Pancreas (tissue), 10 donors: ENCODE measurements around the gene FBN2. TPM values are rescaled to one million over a fixed set of nuclear protein-coding genes. Genes with fewer than 3 reads are reported as not detected.

Experiments used
- ATAC-seq, 4 donors: fragments of 200-7000 bp; cut with Tn5 transposase; one replicate each; pipeline versions ENCODE4 v1.8.0 to v1.9.1; 2020; ENCODE audit warnings: mild to moderate bottlenecking in 4 of 4, moderate library complexity in 4 of 4
- DNase-seq, 6 donors: peaks; one replicate each; pipeline ENCODE4 v3.0.0-alpha.2; 2020
- FAIRE-seq: peaks from 2 replicates; lab custom pipeline; 2012; peaks lifted over from hg19 to GRCh38; lab: Jason Lieb, UNC
- H3K27ac ChIP-seq, 4 donors: fragments of 200-600 bp; sonication (generic); 1 replicate in 3 of 4; 2 replicates in 1 of 4; pipeline versions ENCODE4 v1.5.0 to v1.8.0; 2020
- H3K27me3 ChIP-seq, 4 donors: fragments of 200-600 bp; one replicate each; pipeline ENCODE4 v1.8.0; 2021
- H3K36me3 ChIP-seq, 3 donors: fragments of 200-600 bp; sonication (generic) in 1 of 3; one replicate each; pipeline versions ENCODE4 v1.5.0 to v1.8.0; 2020 to 2021
- H3K4me1 ChIP-seq, 3 donors: fragments of 200-600 bp; one replicate each; pipeline ENCODE4 v1.8.0; 2021
- H3K4me3 ChIP-seq, 4 donors: fragments of 200-600 bp; sonication (generic) in 2 of 4; one replicate each; pipeline versions ENCODE4 v1.5.0 to v1.8.0; 2020 to 2021
- H3K9me3 ChIP-seq, 4 donors: fragments of 200-600 bp; one replicate each; pipeline ENCODE4 v1.8.0; 2021
- WGBS, 2 donors: extraction: QIAGEN DNeasy Blood & Tissue Kit; methylation state at CpG; one replicate each; pipeline ENCODE4 v1.1.7; 2013; 5-methylcytosine and 5-hydroxymethylcytosine counted together
- intact Hi-C, 3 donors: fragments of 100-400 bp; cut with DNase I; formaldehyde crosslinking; loops; one replicate each; pipeline versions ENCODE4 v1.11.1 to v1.14.2; 2022
- polyA plus RNA-seq, 2 donors: library from polyadenylated mRNA; stranded (reverse); fragments of 200-250 nt; gene quantifications; one replicate each; pipeline ENCODE4 v1.2.3, GENCODE V29; 2013
- total RNA-seq, 6 donors: library from RNA; stranded (reverse); fragmentation: NEBNext Ultra II Directional in 4 of 6; extraction: Animal tissue kit (Norgen Biotek cat#: 25700) in 4 of 6; gene quantifications; one replicate each; pipeline versions ENCODE4 v1.2.1 to v1.2.4, GENCODE V29; 2021 to 2023
- TF ChIP-seq, protein P1 (sequence below), 4 donors: fragments of 200-600 bp; sonication (generic) in 3 of 4; IDR thresholded peaks; one replicate each; pipeline versions ENCODE4 v1.5.0 to v1.8.0; 2021; ENCODE audit warnings: antibody characterized with exemption in 4 of 4
- donor health status: healthy with polysubstance abuse.
- donor health status: DM: no; HTN: no; CAD: no; lungs with moderate emphysema.
- donor health status: DM: no; HTN: no; CAD: no.
- donor health status: control.
- donor health status: control.
- donor health status: Bipolar disorder and iron deficiency.
- donor health status: DM: yes; HTN: yes; CAD: no.
- donor health status: DM: no; HTN: no; CAD: no.
- donor health status: DM: no; HTN: no; CAD: no.
- donor health status: DM: yes; HTN: yes; CAD: no.

The FBN2 gene
- total and polyA plus RNA-seq, 8 donors = 0.04 to 0.78 (median 0.18) TPM; not detected in 3

DNA sequence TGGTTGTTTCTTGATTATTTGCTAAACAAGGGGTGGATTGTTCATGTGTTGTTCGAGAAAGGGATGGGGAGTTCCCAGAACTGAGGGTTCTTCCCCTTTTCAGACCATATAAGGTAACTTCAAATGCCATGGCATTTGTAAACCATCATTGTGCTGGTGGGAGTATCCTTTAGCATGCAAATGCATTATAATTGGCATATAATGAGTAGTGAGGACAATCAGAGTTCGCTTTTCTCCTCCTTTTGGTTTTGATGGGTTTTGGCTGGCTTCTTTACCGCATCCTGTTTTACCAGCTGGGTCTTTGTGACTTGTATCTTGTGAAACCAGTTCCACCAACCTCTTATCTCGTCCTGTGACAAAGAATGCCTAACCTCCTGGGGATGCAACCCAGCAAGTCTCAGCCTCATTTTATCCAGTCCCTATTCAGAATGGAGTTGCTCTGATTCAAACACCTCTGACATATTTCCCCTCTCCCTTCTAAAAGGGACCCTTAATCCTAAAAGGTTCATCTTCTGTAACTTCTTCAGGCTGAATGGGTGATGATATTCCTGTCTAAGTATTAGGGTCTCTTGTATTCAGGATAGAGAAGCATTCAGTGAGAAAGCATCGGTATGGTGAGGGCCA is 8.7 kb upstream of the FBN2 start:
- H3K36me3 ChIP-seq = no peaks in the 10 kb centered on the region
- no peak for DNase-seq
- no peak overlapping the region for H3K4me3 ChIP-seq
- H3K4me1 ChIP-seq = no peaks in the 10 kb centered on the region
- no peak for ATAC-seq
- no peak overlapping the region for H3K27ac ChIP-seq
- no peaks in the 10 kb centered on the region for H3K27me3 ChIP-seq
- TF ChIP-seq, protein P1, sequence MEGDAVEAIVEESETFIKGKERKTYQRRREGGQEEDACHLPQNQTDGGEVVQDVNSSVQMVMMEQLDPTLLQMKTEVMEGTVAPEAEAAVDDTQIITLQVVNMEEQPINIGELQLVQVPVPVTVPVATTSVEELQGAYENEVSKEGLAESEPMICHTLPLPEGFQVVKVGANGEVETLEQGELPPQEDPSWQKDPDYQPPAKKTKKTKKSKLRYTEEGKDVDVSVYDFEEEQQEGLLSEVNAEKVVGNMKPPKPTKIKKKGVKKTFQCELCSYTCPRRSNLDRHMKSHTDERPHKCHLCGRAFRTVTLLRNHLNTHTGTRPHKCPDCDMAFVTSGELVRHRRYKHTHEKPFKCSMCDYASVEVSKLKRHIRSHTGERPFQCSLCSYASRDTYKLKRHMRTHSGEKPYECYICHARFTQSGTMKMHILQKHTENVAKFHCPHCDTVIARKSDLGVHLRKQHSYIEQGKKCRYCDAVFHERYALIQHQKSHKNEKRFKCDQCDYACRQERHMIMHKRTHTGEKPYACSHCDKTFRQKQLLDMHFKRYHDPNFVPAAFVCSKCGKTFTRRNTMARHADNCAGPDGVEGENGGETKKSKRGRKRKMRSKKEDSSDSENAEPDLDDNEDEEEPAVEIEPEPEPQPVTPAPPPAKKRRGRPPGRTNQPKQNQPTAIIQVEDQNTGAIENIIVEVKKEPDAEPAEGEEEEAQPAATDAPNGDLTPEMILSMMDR (IDR thresholded peaks at IDR 0.05) = no peak
- WGBS, 2 donors = 35 to 46% methylated on average over 5 of the region's 5 CpGs
- H3K9me3 ChIP-seq = no peaks in the 10 kb centered on the region
- no peak for FAIRE-seq
- intact Hi-C loops = no loop called here

DNA sequence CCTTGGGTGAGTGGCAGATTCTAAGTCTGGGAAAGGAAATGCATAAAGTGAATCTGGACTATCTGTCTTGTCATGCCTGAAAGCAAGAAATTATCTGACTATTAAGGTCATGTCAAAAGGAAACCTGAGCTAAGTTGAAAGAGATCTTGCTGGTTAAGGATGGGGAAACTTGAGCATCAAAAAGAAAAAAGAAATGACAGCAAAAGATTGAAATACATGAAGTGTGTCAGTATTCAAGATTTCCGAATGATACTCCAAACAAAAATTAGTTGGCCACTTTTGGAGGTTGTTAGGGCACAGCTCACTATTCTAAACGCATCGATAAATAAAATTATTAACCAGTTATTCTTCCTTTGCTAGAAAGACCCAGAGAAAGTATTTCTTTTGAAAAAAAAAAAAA is 3.3 kb upstream of the FBN2 start:
- intact Hi-C loops = no loop called here
- DNase-seq (no peak), FAIRE-seq (no peak), ATAC-seq (no peak)
- no peaks in the 10 kb centered on the region for H3K9me3 ChIP-seq
- H3K27ac ChIP-seq = no peak overlapping the region
- TF ChIP-seq, protein P1 (IDR thresholded peaks at IDR 0.05) = no peak
- peaks cover 0 to 10% (median 3%) of the 10 kb centered on the region in 3 donors for H3K4me1 ChIP-seq
- no peaks in the 10 kb centered on the region for H3K36me3 ChIP-seq
- H3K4me3 ChIP-seq = no peak overlapping the region
- peaks cover 0 to 14% (median 5%) of the 10 kb centered on the region in 4 donors for H3K27me3 ChIP-seq
- WGBS, 2 donors = 74 to 81% methylated on average over 3 of the region's 3 CpGs

- TF ChIP-seq, protein P1 (IDR thresholded peaks at IDR 0.05) = no peak
- ATAC-seq = peak in 2 of 4 donors; percentile 12 to 15
- no peak for FAIRE-seq
- Histone ChIP-seq H3K27ac (no peak overlapping the region), H3K4me1 (peaks cover 0 to 10% (median 3%) of the 10 kb centered on the region in 3 donors), H3K27me3 (peaks cover 0 to 34% (median 7%) of the 10 kb centered on the region in 4 donors), H3K4me3 (peak overlapping the region in 1 of 4 donors; percentile 51), H3K9me3 (no peaks in the 10 kb centered on the region), H3K36me3 (no peaks in the 10 kb centered on the region)
- 3 to 4% methylated on average over 19 to 20 of the region's 20 CpGs for WGBS, 2 donors
- DNase-seq = peak in 1 of 6 donors; percentile 42
- intact Hi-C loops = no loop called here
Measured at GRCh38 chr5:128539038-128539429, 989 bp upstream of the FBN2 start.

DNA sequence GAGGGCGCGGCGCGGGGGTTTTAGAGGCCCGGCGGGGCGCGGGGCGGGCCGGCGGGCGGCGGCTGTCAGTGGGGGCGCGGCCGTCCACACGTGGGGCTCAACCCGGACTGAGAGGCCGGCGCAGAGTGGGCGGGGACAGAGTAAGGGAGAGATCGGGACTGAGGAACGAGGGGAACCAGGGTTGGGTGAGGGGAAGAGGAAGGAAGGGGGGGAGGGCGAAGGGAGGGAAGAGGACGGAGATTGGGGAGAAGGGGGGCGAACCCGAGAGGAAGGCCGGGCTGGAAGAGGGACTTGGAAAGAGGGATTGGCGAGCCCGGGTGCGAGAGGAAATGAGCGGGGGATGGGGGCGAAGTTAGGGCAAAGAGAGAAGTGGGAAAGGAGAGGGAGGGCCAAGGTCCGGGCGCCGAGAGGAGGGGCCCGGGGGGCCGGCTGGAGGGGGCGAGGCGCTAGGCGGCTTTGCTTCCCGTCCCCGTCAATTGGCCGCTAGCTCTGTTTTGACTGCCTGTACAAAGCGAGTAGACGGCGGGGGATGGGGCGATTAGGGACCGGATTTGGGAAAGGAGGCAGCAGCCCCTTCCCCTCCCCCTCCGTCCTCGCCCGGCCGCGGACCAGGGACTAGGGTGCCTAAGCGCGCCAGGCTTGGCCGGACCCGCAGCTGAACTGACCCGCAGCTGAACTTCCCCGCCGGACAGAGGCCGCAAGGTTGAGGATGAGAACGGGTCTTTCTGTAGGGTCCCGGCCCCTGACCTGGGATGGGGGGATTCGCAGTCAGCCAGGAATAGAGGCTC is 399 bp upstream of the FBN2 start:
- H3K9me3 ChIP-seq = no peaks in the 10 kb centered on the region
- WGBS, 2 donors = 1 to 2% methylated on average over 36 to 65 of the region's 65 CpGs
- TF ChIP-seq, protein P1 (IDR thresholded peaks at IDR 0.05) = no peak
- DNase-seq (peak in 4 of 6 donors; percentile 19 to 70 (median 42)), FAIRE-seq (no peak), ATAC-seq (peak; percentile 40 to 73 (median 54))
- no peak overlapping the region for H3K27ac ChIP-seq
- intact Hi-C loops = no loop called here
- H3K36me3 ChIP-seq = no peaks in the 10 kb centered on the region
- H3K4me3 ChIP-seq = peak overlapping the region; percentile 10 to 51 (median 30)
- peaks cover 0 to 10% (median 3%) of the 10 kb centered on the region in 3 donors for H3K4me1 ChIP-seq
- H3K27me3 ChIP-seq = peaks cover 0 to 39% (median 7%) of the 10 kb centered on the region in 4 donors
